ENCODE data around the gene GLA. TPM values are rescaled to one million over a fixed set of nuclear protein-coding genes. Genes with fewer than 3 reads are reported as not detected.

GLA gene
- total and polyA plus RNA-seq, 2 of the 13 experiments (the other 11 are each of a cell fraction or from before 2014, with no cell fraction given): 31.4 to 59.3 TPM

- no peak for TF ChIP-seq BRF2 (CRISPR knock-in tag; IDR thresholded peaks at IDR 0.05)
- TF ChIP-seq, protein P1, sequence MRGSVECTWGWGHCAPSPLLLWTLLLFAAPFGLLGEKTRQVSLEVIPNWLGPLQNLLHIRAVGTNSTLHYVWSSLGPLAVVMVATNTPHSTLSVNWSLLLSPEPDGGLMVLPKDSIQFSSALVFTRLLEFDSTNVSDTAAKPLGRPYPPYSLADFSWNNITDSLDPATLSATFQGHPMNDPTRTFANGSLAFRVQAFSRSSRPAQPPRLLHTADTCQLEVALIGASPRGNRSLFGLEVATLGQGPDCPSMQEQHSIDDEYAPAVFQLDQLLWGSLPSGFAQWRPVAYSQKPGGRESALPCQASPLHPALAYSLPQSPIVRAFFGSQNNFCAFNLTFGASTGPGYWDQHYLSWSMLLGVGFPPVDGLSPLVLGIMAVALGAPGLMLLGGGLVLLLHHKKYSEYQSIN (CRISPR knock-in tag; IDR thresholded peaks at IDR 0.05; ENCODE audit: borderline replicate concordance): no peak
- TF ChIP-seq, protein P2, sequence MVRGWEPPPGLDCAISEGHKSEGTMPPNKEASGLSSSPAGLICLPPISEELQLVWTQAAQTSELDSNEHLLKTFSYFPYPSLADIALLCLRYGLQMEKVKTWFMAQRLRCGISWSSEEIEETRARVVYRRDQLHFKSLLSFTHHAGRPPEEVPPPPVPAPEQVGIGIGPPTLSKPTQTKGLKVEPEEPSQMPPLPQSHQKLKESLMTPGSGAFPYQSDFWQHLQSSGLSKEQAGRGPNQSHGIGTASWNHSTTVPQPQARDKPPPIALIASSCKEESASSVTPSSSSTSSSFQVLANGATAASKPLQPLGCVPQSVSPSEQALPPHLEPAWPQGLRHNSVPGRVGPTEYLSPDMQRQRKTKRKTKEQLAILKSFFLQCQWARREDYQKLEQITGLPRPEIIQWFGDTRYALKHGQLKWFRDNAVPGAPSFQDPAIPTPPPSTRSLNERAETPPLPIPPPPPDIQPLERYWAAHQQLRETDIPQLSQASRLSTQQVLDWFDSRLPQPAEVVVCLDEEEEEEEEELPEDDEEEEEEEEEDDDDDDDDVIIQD (CRISPR knock-in tag; IDR thresholded peaks at IDR 0.05; ENCODE audit: low read depth): no peak
- no peak for TF ChIP-seq NFKB2 (CRISPR knock-in tag; IDR thresholded peaks at IDR 0.05; ENCODE audit: borderline replicate concordance)
- TF ChIP-seq FOXJ3 (CRISPR knock-in tag; IDR thresholded peaks at IDR 0.05; ENCODE audit: borderline replicate concordance): no peak
- no peak for TF ChIP-seq MIXL1 (CRISPR knock-in tag; IDR thresholded peaks at IDR 0.05)
- TF ChIP-seq, protein P3, sequence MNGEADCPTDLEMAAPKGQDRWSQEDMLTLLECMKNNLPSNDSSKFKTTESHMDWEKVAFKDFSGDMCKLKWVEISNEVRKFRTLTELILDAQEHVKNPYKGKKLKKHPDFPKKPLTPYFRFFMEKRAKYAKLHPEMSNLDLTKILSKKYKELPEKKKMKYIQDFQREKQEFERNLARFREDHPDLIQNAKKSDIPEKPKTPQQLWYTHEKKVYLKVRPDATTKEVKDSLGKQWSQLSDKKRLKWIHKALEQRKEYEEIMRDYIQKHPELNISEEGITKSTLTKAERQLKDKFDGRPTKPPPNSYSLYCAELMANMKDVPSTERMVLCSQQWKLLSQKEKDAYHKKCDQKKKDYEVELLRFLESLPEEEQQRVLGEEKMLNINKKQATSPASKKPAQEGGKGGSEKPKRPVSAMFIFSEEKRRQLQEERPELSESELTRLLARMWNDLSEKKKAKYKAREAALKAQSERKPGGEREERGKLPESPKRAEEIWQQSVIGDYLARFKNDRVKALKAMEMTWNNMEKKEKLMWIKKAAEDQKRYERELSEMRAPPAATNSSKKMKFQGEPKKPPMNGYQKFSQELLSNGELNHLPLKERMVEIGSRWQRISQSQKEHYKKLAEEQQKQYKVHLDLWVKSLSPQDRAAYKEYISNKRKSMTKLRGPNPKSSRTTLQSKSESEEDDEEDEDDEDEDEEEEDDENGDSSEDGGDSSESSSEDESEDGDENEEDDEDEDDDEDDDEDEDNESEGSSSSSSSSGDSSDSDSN (CRISPR knock-in tag; IDR thresholded peaks at IDR 0.05): no peak
Observed at GRCh38 chrX:101360390-101360789, 47.3 kb downstream of the GLA start (continued).

Data from HepG2 (cell line).